AG04449 (cell line): ENCODE results near the gene RUNX2.
A peak's percentile ranks its signal among the peaks of the same experiment; 100 is the strongest.

Experiments used
- CTCF ChIA-PET: fragments of 350-600 bp; formaldehyde crosslinking; extraction: SDS; loops from one replicate; lab custom pipeline; 2021; ENCODE audit warnings: antibody characterized with exemption; lab: Yijun Ruan, JAX
- POLR2A ChIA-PET: fragments of 400-600, 350-600 bp; formaldehyde crosslinking; extraction: SDS; loops from one replicate; lab custom pipeline; 2020; ENCODE audit warnings: antibody characterized with exemption, inconsistent platforms; lab: Yijun Ruan, JAX
- DNase-seq: peaks from one replicate; pipeline ENCODE4 v3.0.0-alpha.2; 2010; ENCODE audit warnings: low read depth, low spot score
- H3K4me3 ChIP-seq: 2 replicates; pipeline ENCODE4 v1.5.1; 2011; ENCODE audit warnings: low read depth, mild to moderate bottlenecking, control low read depth, low read length
- CTCF ChIP-seq: IDR thresholded peaks from one replicate; pipeline ENCODE4 v1.5.1; 2011; ENCODE audit warnings: mild to moderate bottlenecking, moderate library complexity, low read length, control low read depth, inconsistent platforms; ENCODE audit not compliant: insufficient read depth; ENCODE audit errors: missing control alignments

Gene RUNX2

GRCh38 chr6:45650524-45651135 is 322.5 kb downstream of the RUNX2 start:
- peak; percentile 79 for DNase-seq
- ChIA-PET CTCF (interaction anchor here (0.7 to 2.1 kb wide), 3 partner anchors 16 to 129 kb away, joined by 3 to 7 read pairs (median 3); no protein-coding TSS in a partner anchor), POLR2A (interaction anchor here (0.8 to 1.9 kb wide), 4 partner anchors 11 to 168 kb away, joined by 3 to 4 read pairs (median 3); no protein-coding TSS in a partner anchor)
- H3K4me3 ChIP-seq: no peak overlapping the region
- no peak for TF ChIP-seq CTCF

- no peak for DNase-seq
- TF ChIP-seq CTCF: no peak
- H3K4me3 ChIP-seq: no peak overlapping the region
- POLR2A ChIA-PET: interaction anchor here (1.9 kb wide), 1 partner anchor 10 kb away, joined by 4 read pairs; no protein-coding TSS in a partner anchor
- CTCF ChIA-PET: interaction anchor here (0.7 to 2.1 kb wide), 5 partner anchors 10 to 129 kb away, joined by 3 to 7 read pairs (median 3); no protein-coding TSS in a partner anchor
Measured at GRCh38 chr6:45651301-45651700, 323.2 kb downstream of the RUNX2 start.

- H3K4me3 ChIP-seq: no peak overlapping the region
- CTCF ChIA-PET: interaction anchor here (1.4 kb wide), 1 partner anchor 9 kb away, joined by 4 read pairs; no protein-coding TSS in a partner anchor
- no peak for TF ChIP-seq CTCF
- POLR2A ChIA-PET: no interaction called here
- DNase-seq: no peak
Measured at GRCh38 chr6:45652416-45652815, 324.3 kb downstream of the RUNX2 start.

GRCh38 chr6:45653117-45653883 is 325.2 kb downstream of the RUNX2 start:
- no peak overlapping the region for H3K4me3 ChIP-seq
- TF ChIP-seq CTCF: no peak
- ChIA-PET POLR2A (no interaction called here), CTCF (interaction anchor here (1.5 to 2.3 kb wide), 2 partner anchors 61 to 278 kb away, joined by 3 to 8 read pairs; no protein-coding TSS in a partner anchor)
- DNase-seq: no peak

- H3K4me3 ChIP-seq: no peak overlapping the region
- DNase-seq: no peak
- ChIA-PET CTCF (interaction anchor here (0.6 to 2.3 kb wide), 4 partner anchors 60 to 276 kb away, joined by 3 to 8 read pairs (median 4); no protein-coding TSS in a partner anchor), POLR2A (no interaction called here)
- TF ChIP-seq CTCF: no peak
Measured at GRCh38 chr6:45654673-45655072, 326.5 kb downstream of the RUNX2 start.
